NOMO-1 (cell line): ENCODE results near the gene DDX1.
"Not testable (repeated sequence)": the region's sequence is repeated elsewhere in the genome, so short reads cannot be mapped to it uniquely, and the experiment has no call there.

Experiments
- DNase-seq, 2 experiments: peaks; one replicate each; lab custom pipeline; 2025; ENCODE audit not compliant: unreplicated experiment in 2 of 2; lab: John Stamatoyannopoulos, UW

The DDX1 gene

DNA sequence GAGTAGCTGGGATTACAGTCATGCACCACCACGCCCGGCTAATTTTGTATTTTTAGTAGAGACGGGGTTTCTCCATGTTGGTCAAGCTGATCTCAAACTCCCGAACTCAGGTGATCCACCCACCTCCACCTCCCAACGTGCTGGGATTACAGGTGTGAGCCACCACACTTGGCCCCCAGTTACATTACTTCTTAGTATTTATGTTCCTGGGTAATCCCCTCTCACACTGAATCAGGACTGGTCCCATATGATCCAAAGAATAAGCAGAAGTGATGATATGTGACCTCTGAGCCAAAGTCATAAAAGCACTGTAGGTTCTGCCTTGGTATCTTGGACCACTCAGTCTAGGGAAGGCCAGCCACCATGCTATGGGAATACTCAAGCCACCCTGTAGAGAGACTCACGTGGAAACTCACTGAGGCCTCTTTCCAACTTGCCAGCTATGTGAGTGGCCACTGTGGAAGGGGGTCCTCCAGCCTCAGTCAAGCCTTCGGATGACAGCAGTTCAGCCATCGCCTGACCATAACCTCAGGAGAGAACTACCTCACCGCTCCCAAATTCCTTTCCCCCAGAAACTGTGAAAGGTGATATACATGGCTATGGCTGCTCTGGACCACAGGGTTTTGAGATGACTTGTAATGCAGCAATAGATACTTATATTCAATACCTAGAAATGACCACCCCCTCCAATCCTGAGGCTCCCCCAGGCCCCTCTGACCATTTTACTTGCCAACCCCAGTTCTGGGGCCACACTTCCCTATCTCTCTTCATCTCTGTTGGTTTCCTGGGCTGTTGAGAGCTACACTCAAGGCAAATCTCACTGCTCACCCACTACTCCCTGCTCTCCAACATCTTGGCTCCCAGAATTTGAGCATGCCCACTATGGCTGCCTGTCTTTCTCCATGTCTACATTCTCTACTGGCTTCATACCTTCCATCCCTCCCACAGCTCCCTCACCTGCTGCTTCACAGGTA, 80.5 kb downstream of the DDX1 start:
- DNase-seq, result no peak

GRCh38 chr2:15672961-15673918, 81.6 kb downstream of the DDX1 start:
- no peak for DNase-seq

- DNase-seq, result no peak
These were observed 82.4 kb downstream of the DDX1 start for GRCh38 chr2:15673919-15674636.

- no peak for DNase-seq
These were observed 83.2 kb downstream of the DDX1 start for GRCh38 chr2:15674637-15675455.

DNA sequence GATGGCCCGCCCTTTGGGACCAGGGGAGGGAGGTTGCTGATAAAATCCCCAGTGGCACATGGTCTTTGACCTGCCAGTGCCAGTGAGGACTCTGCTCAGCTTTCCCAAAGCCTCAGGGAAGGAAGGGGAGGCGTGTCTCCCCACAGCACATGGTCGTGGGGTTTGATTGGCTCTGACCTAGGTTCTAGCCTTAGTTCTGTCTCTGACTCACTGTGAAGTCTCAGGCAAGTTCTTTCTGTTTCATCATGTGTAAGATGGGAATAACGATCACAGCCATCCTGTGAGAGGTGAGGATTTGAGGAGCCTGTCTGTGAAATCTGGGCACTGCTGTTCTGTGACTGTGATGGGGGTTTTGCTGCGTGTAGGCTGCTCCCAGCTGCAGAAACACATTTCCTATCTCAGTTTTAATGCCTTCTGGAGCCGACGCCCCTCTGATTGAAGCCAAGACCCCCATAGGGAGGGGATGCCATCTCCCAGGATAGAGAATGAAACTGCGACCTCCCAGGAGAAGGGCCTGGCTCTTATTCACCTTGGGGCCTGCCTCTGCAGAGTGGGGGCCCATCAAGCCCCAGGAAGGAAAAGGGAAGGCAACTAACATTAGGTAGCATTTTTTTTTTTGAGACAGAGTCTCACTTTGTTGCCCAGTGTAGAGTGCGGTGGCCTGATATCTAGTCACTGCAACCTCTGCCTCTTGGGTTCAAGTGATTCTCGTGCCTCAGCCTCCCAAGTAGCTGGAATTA, 84.0 kb downstream of the DDX1 start:
- DNase-seq, result no peak

DNA sequence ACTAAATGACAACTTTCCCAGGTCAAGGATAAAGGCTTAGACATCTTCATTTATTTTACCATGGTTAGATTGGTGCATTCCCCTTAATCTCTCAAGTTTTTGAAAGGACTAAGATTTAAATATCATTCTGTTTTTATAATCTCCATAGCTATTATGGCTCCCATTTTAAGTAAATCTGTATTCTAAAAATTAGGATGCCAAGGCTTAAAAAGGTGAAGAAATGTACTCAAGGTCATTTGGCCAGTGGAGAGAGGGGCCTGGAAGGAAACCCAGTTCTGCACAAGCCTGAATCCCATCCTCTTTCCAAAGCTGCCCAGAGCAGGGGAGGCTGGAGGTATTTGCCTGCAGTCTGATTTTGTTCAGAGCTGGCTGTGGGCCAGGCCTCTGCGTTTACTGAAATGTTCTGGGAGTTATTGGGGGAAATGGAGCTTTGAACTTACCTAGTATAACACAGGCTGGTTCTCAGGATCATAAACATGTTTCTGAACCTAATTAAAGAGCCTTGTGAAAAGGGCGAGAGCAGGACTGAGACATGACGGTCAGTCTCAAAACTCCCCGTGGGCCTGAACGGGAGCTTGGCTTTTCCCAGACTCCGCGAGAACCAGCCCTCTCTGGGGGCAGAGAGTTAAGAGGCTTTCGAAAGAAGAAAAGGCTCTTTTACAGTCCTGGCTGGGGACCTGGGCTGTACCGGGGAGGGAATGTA, 85.6 kb downstream of the DDX1 start:
- no peak for DNase-seq

DNA sequence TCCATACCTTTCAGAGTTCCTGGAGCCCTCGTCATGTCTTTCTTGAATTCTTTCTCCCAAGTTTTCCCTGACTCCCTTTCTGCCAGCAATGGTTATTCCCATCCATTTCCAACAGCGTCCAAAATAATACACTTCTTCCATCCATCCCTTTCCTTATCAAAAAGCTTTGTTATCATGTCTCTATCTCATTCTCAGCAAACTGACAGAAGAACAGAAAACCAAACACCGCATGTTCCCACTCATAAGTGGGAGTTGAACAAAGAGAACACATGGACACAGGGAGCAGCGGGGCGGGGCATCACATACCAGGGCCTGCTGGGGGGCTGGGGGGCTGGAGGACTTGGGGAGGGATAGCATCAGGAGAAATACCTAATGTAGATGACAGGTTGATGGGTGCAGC, 86.7 kb downstream of the DDX1 start:
- DNase-seq, result no peak

DNA sequence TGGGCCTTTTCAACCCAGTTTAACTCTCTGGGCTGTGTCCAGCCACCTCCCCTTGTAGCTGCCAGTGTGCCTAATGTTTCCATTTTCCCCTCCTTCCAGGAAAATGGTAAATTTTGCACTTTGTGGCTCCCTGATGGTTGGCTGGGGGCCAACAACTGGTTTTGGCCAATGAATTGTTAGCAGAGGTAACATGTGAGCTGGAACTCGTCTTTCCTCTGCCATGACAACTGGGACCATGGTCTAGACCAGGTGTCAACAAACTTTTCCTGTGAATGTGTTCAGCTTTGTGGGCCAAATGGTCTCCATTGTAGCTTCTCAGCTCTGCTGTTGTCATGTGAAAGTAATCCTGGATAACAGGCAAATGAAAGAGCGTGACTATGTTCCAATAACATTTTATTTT, 87.2 kb downstream of the DDX1 start:
- DNase-seq, result no peak

- no peak for DNase-seq
These were observed 87.8 kb downstream of the DDX1 start for GRCh38 chr2:15679386-15679924.

- not testable (repeated sequence) for DNase-seq
These were observed 88.5 kb downstream of the DDX1 start for GRCh38 chr2:15680132-15680531.
